Neural cell (in vitro differentiated cells): ENCODE measurements around the gene FLT1. TPM values are rescaled to one million over a fixed set of nuclear protein-coding genes. Genes with fewer than 3 reads are reported as not detected.

Experiments used
- H2AFZ ChIP-seq: fragments of 200-600, 300-800 bp; sonication (generic), shearing (Covaris generic); 2 replicates; pipeline ENCODE4 v1.6.0; 2014; ENCODE audit warnings: low read depth, mild to moderate bottlenecking, antibody characterized with exemption, low read length, moderate library complexity
- H3F3A ChIP-seq: fragments of 200-600 bp; shearing (Covaris generic); 2 replicates; pipeline ENCODE4 v1.6.1; 2016; ENCODE audit warnings: mild to moderate bottlenecking, moderate library complexity, mixed read lengths, antibody characterized with exemption, low read length; ENCODE audit not compliant: insufficient read depth, poor library complexity, severe bottlenecking
- H3K27ac ChIP-seq: fragments of 200-600, 300-800 bp; sonication (generic), shearing (Covaris generic); 2 replicates; pipeline ENCODE4 v1.5.1; 2014; ENCODE audit warnings: mild to moderate bottlenecking, low read length, moderate library complexity
- H3K27me3 ChIP-seq: fragments of 300-800, 200-600 bp; sonication (generic), shearing (Covaris generic); 2 replicates; pipeline ENCODE4 v1.6.0; 2014; ENCODE audit warnings: mild to moderate bottlenecking, low read depth, low read length, moderate library complexity; ENCODE audit not compliant: insufficient read depth
- H3K36me3 ChIP-seq: fragments of 300-800, 200-600 bp; sonication (generic), shearing (Covaris generic); 2 replicates; pipeline ENCODE4 v1.5.1; 2014; ENCODE audit warnings: mild to moderate bottlenecking, antibody characterized with exemption, low read length, moderate library complexity; ENCODE audit not compliant: insufficient read depth
- H3K4me2 ChIP-seq: fragments of 300-800, 200-600 bp; sonication (generic), shearing (Covaris generic); 2 replicates; pipeline ENCODE4 v1.6.0; 2014; ENCODE audit warnings: mild to moderate bottlenecking, low read length
- H3K4me3 ChIP-seq: fragments of 300-800, 200-600 bp; sonication (generic), shearing (Covaris generic); 2 replicates; pipeline ENCODE4 v1.5.1; 2014; ENCODE audit warnings: mild to moderate bottlenecking, low read length, moderate library complexity
- H3K79me2 ChIP-seq: fragments of 200-600 bp; shearing (Covaris generic); replicated peaks from 2 replicates; pipeline ENCODE4 v1.6.0; 2014; ENCODE audit warnings: mild to moderate bottlenecking, low read length, moderate library complexity; ENCODE audit not compliant: insufficient read depth
- H3K9ac ChIP-seq: fragments of 300-800, 200-600 bp; sonication (generic), shearing (Covaris generic); 2 replicates; pipeline ENCODE4 v1.6.1; 2016; ENCODE audit warnings: mild to moderate bottlenecking, low read length, mixed read lengths
- H3K9me2 ChIP-seq: fragments of 200-600 bp; shearing (Covaris generic); 2 replicates; pipeline ENCODE4 v1.6.1; 2016; ENCODE audit warnings: mild to moderate bottlenecking, low read length, mixed read lengths; ENCODE audit not compliant: insufficient read depth
- H3K9me3 ChIP-seq: fragments of 200-600, 300-800 bp; sonication (generic), shearing (Covaris generic); 2 replicates; pipeline ENCODE4 v1.6.1; 2016; ENCODE audit warnings: mild to moderate bottlenecking, mixed run types, low read length, moderate library complexity, mixed read lengths
- H4K20me1 ChIP-seq: fragments of 200-600 bp; shearing (Covaris generic); 2 replicates; pipeline ENCODE4 v1.6.1; 2016; ENCODE audit warnings: mild to moderate bottlenecking, mixed run types; ENCODE audit not compliant: insufficient read depth
- EP300 ChIP-seq: fragments of 450-650 bp; conservative IDR thresholded peaks from 2 replicates; pipeline ENCODE4 v1.6.1; 2014; ENCODE audit warnings: antibody characterized with exemption, mild to moderate bottlenecking, moderate library complexity; ENCODE audit not compliant: poor library complexity, severe bottlenecking
- EZH2 ChIP-seq: fragments of 200-600, 300-800 bp; shearing (Covaris generic), sonication (generic); IDR thresholded peaks from 2 replicates; pipeline ENCODE4 v1.6.1; 2014; ENCODE audit warnings: antibody characterized with exemption, low read length, borderline replicate concordance, mild to moderate bottlenecking; ENCODE audit not compliant: insufficient read depth, poor library complexity, severe bottlenecking
- MXI1 ChIP-seq: fragments of 450-650 bp; conservative IDR thresholded peaks from 2 replicates; pipeline ENCODE4 v1.6.1; 2014; ENCODE audit warnings: antibody characterized with exemption, mild to moderate bottlenecking; ENCODE audit not compliant: poor library complexity, severe bottlenecking
- POLR2AphosphoS5 ChIP-seq: IDR thresholded peaks from 2 replicates; pipeline ENCODE4 v1.6.1; 2012
- RAD21 ChIP-seq: fragments of 450-650 bp; conservative IDR thresholded peaks from 2 replicates; pipeline ENCODE4 v1.6.1; 2014; ENCODE audit warnings: antibody characterized with exemption, mild to moderate bottlenecking, moderate library complexity
- SMC3 ChIP-seq: fragments of 450-650 bp; conservative IDR thresholded peaks from 2 replicates; pipeline ENCODE4 v1.6.1; 2014; ENCODE audit warnings: antibody characterized with exemption, mild to moderate bottlenecking, moderate library complexity; ENCODE audit not compliant: poor library complexity
- TAF1 ChIP-seq: IDR thresholded peaks from 2 replicates; pipeline ENCODE4 v1.6.1; 2012; ENCODE audit warnings: low read depth
- polyA plus RNA-seq: library from polyadenylated mRNA; depleted of rRNA; stranded (reverse); fragments of >200 nt; gene quantifications from 2 replicates; pipeline ENCODE4 v1.2.3, GENCODE V29; 2014
- TF ChIP-seq, protein P1 (sequence below): fragments of 450-650 bp; IDR thresholded peaks from 2 replicates; pipeline ENCODE4 v1.5.1; 2014; ENCODE audit warnings: antibody characterized with exemption, mild to moderate bottlenecking, moderate library complexity; ENCODE audit not compliant: poor library complexity, severe bottlenecking
- TF ChIP-seq, protein P2 (sequence below): IDR thresholded peaks from 2 replicates; pipeline ENCODE4 v1.6.1; 2012; ENCODE audit warnings: borderline replicate concordance

Gene FLT1
- polyA plus RNA-seq, 1 donor from 2014 or later: not detected

DNA sequence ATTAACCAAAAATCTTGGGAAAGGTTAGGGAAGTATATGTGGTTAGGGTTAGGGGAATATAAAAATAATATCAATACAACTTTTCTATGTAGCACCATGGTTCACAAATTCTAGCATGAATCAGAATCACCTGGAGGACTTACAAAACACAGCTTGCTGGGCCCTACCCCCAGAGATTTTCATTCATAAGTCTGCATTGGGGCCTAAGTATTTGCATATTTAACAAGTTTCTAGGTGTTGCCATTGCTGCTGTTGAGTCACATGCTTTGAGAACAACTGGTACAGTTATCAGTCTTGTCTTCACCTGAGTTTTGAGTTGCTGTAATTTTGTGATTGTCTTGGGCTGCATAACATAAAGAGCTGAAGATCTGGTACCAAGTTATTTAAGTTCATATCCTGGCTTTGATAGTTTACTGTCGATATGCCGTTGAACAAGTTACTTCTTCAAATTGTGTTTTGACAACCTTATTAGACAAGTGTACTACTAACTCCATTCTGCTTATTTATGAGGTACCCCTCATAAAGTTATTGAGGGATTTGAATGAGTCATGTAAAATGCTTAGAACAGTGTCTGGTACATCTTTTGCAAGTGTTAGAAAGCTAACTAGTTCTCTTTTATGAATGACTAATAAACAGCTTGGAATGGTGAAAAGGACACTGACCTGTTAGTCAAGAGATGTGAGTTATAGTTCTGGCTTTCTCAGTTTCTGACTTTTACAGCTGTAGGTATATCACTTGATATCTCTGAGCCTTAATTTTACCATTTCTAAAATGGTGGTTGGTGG is 223.7 kb downstream of the FLT1 start:
- H3K4me2 ChIP-seq: no peak overlapping the region

DNA sequence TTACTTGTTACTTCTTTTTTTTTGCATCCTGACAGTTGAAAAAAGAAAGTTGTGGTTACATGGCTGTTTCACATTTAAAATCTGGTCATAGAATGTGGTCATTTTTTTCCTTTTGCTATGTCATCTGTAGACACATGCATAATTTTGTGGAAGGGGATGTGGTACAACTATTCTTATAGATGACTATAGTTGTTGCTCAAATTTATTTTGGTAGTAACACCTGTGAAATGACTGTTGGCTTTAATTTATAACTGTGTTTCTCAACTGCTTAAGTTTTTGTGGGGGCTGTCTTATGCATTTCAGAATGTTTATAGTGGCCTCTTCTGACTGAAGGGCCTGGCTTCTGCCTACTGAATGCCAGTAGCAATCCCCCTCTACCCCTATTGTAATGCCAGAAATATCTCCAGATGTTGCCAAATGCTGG is 226.1 kb downstream of the FLT1 start:
- no peaks in the 10 kb centered on the region for H3K79me2 ChIP-seq
- no peaks in the 10 kb centered on the region for H4K20me1 ChIP-seq
- no peaks in the 10 kb centered on the region for H3K36me3 ChIP-seq
- no peak overlapping the region for H3K9ac ChIP-seq
- no peak overlapping the region for H3K4me2 ChIP-seq
- H2AFZ ChIP-seq: no peak overlapping the region
- H3K9me3 ChIP-seq: no peaks in the 10 kb centered on the region
- no peaks in the 10 kb centered on the region for H3F3A ChIP-seq
- no peak overlapping the region for H3K27ac ChIP-seq
- H3K27me3 ChIP-seq: no peaks in the 10 kb centered on the region
- H3K4me3 ChIP-seq: no peak overlapping the region
- no peaks in the 10 kb centered on the region for H3K9me2 ChIP-seq
- TF ChIP-seq POLR2AphosphoS5 (no peak), EZH2 (no peak), EP300 (no peak), MXI1 (no peak), SMC3 (no peak), RAD21 (no peak), TAF1 (no peak)
- TF ChIP-seq, protein P1, sequence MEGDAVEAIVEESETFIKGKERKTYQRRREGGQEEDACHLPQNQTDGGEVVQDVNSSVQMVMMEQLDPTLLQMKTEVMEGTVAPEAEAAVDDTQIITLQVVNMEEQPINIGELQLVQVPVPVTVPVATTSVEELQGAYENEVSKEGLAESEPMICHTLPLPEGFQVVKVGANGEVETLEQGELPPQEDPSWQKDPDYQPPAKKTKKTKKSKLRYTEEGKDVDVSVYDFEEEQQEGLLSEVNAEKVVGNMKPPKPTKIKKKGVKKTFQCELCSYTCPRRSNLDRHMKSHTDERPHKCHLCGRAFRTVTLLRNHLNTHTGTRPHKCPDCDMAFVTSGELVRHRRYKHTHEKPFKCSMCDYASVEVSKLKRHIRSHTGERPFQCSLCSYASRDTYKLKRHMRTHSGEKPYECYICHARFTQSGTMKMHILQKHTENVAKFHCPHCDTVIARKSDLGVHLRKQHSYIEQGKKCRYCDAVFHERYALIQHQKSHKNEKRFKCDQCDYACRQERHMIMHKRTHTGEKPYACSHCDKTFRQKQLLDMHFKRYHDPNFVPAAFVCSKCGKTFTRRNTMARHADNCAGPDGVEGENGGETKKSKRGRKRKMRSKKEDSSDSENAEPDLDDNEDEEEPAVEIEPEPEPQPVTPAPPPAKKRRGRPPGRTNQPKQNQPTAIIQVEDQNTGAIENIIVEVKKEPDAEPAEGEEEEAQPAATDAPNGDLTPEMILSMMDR: no peak
- TF ChIP-seq, protein P2, sequence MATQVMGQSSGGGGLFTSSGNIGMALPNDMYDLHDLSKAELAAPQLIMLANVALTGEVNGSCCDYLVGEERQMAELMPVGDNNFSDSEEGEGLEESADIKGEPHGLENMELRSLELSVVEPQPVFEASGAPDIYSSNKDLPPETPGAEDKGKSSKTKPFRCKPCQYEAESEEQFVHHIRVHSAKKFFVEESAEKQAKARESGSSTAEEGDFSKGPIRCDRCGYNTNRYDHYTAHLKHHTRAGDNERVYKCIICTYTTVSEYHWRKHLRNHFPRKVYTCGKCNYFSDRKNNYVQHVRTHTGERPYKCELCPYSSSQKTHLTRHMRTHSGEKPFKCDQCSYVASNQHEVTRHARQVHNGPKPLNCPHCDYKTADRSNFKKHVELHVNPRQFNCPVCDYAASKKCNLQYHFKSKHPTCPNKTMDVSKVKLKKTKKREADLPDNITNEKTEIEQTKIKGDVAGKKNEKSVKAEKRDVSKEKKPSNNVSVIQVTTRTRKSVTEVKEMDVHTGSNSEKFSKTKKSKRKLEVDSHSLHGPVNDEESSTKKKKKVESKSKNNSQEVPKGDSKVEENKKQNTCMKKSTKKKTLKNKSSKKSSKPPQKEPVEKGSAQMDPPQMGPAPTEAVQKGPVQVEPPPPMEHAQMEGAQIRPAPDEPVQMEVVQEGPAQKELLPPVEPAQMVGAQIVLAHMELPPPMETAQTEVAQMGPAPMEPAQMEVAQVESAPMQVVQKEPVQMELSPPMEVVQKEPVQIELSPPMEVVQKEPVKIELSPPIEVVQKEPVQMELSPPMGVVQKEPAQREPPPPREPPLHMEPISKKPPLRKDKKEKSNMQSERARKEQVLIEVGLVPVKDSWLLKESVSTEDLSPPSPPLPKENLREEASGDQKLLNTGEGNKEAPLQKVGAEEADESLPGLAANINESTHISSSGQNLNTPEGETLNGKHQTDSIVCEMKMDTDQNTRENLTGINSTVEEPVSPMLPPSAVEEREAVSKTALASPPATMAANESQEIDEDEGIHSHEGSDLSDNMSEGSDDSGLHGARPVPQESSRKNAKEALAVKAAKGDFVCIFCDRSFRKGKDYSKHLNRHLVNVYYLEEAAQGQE: no peak

More for the DNA sequence above, 223.7 kb downstream of the FLT1 start:
- Histone ChIP-seq H3K9me2 (no peaks in the 10 kb centered on the region), H3K79me2 (no peaks in the 10 kb centered on the region), H3K9me3 (no peaks in the 10 kb centered on the region), H3K4me3 (no peak overlapping the region), H3F3A (no peaks in the 10 kb centered on the region), H3K27me3 (no peaks in the 10 kb centered on the region), H4K20me1 (no peaks in the 10 kb centered on the region), H3K36me3 (no peaks in the 10 kb centered on the region), H2AFZ (no peak overlapping the region), H3K27ac (no peak overlapping the region), H3K9ac (no peak overlapping the region)
- TF ChIP-seq MXI1: no peak
- no peak for TF ChIP-seq EZH2
- no peak for TF ChIP-seq SMC3
- TF ChIP-seq EP300: no peak
- no peak for TF ChIP-seq RAD21
- no peak for TF ChIP-seq TAF1
- TF ChIP-seq, protein P2: no peak
- no peak for TF ChIP-seq POLR2AphosphoS5
